ENCODE data around the gene PIGS. TPM values are rescaled to one million over a fixed set of nuclear protein-coding genes. Genes with fewer than 3 reads are reported as not detected.

The PIGS gene
- total RNA-seq, 1 experiment from 2014 or later: 64.2 TPM

DNA sequence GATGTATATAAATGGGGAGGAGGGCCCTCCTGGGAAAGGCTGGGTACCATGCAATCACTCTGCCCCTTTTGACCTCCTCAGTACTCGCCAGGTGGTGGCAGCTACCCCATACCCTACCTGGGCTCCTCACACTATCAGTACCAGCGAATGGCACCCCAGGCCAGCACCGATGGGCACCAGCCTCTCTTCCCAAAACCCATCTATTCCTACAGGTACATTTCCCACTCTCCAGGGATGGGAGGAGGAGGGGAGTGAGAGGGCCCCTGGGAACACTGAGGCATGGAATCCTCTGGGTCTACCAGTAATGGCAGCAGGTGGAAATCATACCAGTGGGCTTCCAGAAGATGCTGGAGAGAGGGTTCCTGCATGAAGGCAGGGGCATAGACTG is 42.3 kb downstream of the PIGS start:
- TF ChIP-seq, protein P1, sequence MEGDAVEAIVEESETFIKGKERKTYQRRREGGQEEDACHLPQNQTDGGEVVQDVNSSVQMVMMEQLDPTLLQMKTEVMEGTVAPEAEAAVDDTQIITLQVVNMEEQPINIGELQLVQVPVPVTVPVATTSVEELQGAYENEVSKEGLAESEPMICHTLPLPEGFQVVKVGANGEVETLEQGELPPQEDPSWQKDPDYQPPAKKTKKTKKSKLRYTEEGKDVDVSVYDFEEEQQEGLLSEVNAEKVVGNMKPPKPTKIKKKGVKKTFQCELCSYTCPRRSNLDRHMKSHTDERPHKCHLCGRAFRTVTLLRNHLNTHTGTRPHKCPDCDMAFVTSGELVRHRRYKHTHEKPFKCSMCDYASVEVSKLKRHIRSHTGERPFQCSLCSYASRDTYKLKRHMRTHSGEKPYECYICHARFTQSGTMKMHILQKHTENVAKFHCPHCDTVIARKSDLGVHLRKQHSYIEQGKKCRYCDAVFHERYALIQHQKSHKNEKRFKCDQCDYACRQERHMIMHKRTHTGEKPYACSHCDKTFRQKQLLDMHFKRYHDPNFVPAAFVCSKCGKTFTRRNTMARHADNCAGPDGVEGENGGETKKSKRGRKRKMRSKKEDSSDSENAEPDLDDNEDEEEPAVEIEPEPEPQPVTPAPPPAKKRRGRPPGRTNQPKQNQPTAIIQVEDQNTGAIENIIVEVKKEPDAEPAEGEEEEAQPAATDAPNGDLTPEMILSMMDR (conservative IDR thresholded peaks at IDR 0.05): no peak
- no peak for TF ChIP-seq EZH2 (IDR thresholded peaks at IDR 0.05; ENCODE audit: low read depth)
- POLR2A ChIA-PET (ENCODE audit: unreplicated experiment): no interaction called here
- no peak overlapping the region for H3K4me2 ChIP-seq
- no peak overlapping the region for H3K4me3 ChIP-seq
- no peaks in the 10 kb centered on the region for H4K20me1 ChIP-seq (ENCODE audit: insufficient read depth)
- peaks cover 5% of the 10 kb centered on the region; the same call in 1 of the 2 replicates for H3F3A ChIP-seq (ENCODE audit: insufficient read depth, low read depth)
- H3K9me3 ChIP-seq (ENCODE audit: insufficient read depth, low read depth): no peaks in the 10 kb centered on the region
- intact Hi-C loops (cut with micrococcal nuclease; ENCODE audit: unreplicated experiment): no loop called here
- H2AFZ ChIP-seq: no peak overlapping the region
- CTCF ChIA-PET: no interaction called here
- peaks cover 4% of the 10 kb centered on the region; the same call in 1 of the 2 replicates for H3K27me3 ChIP-seq (ENCODE audit: insufficient read depth, low read depth)
- H3K27ac ChIP-seq: no peak overlapping the region
- no peaks in the 10 kb centered on the region for H3K79me2 ChIP-seq (ENCODE audit: low read depth)
- DNase-seq: no peak
- no peaks in the 10 kb centered on the region for H3K36me3 ChIP-seq (ENCODE audit: low read depth)
- no peaks in the 10 kb centered on the region for H3K9me2 ChIP-seq (ENCODE audit: insufficient read depth)
- no TSS peak for BruUV-seq (replicated peaks)
- H3K4me1 ChIP-seq (replicated peaks; ENCODE audit: insufficient read depth): peaks cover 38% of the 10 kb centered on the region

DNA sequence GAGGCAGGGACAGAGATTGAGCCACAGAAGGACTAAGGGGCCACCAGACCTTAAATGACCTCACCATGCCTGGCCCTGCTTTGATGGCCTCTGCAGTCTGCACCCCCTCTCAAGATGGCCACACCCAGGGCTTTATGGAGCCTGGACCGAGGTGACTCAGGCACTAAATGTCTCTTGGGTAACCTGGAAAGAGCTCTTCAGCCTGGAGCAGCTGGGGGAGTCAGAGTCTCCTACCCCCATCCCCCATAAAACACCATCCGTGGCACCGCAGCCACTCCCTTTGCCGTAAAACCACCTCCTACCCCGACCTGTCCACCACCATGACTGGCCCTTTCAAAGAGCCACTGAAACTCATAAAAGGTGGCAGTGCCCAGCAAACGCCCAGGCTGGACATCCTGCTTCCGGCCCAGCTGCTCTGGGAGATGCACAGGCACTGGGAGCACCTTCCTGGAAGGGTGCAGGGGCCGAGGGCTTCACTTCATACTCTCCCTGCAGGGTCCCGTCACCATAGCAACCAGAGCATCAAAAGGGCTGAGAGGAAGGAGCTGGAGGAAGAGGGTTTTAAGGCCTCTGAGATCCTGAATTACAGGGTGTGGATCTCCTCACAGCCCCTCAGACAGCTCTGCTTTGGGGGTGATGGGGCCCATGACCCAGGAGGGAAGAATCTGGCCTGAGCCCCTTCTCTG is 42.9 kb downstream of the PIGS start:
- Histone ChIP-seq H3K9me2 (ENCODE audit: insufficient read depth) (no peaks in the 10 kb centered on the region), H3K4me3 (no peak overlapping the region), H3K4me2 (peak overlapping the region; percentile 34; the same call in 1 of the 2 replicates), H2AFZ (no peak overlapping the region), H4K20me1 (ENCODE audit: insufficient read depth) (no peaks in the 10 kb centered on the region), H3K36me3 (ENCODE audit: low read depth) (no peaks in the 10 kb centered on the region), H3K27ac (no peak overlapping the region), H3K27me3 (ENCODE audit: insufficient read depth, low read depth) (peaks cover 4% of the 10 kb centered on the region; the same call in 1 of the 2 replicates), H3K9me3 (ENCODE audit: insufficient read depth, low read depth) (no peaks in the 10 kb centered on the region), H3K79me2 (ENCODE audit: low read depth) (no peaks in the 10 kb centered on the region), H3K4me1 (replicated peaks; ENCODE audit: insufficient read depth) (peaks cover 38% of the 10 kb centered on the region), H3F3A (ENCODE audit: insufficient read depth, low read depth) (peaks cover 5% of the 10 kb centered on the region; the same call in 1 of the 2 replicates)
- ChIA-PET CTCF (no interaction called here), POLR2A (ENCODE audit: unreplicated experiment) (no interaction called here)
- DNase-seq: peak; percentile 27 to 62
- TF ChIP-seq EZH2 (IDR thresholded peaks at IDR 0.05; ENCODE audit: low read depth): no peak
- TF ChIP-seq, protein P1 (conservative IDR thresholded peaks at IDR 0.05): no peak
- intact Hi-C loops (cut with micrococcal nuclease; ENCODE audit: unreplicated experiment): no loop called here
- no TSS peak for BruUV-seq (replicated peaks)

DNA sequence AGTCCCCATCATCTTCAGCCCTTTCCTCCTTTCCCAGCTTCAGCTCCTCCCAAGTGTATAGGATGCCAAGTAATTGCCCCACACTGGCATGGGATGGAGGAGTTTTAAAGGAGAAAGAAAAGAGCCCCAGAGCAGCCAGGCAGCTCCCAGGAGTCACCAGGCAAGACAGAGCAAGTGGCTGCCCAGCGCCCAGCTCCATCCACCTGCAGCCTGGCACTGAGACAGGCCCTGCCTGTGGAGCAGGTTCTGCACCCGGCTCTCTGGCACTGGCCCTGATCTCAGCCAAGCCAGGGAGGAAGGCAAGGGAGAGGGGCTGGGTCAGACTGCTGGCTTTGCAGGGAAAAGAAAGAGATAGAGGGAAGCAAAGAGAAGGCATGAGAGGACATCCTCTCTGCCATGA is 43.5 kb downstream of the PIGS start:
- no peaks in the 10 kb centered on the region for H3K79me2 ChIP-seq (ENCODE audit: low read depth)
- peaks cover 5% of the 10 kb centered on the region; the same call in 1 of the 2 replicates for H3F3A ChIP-seq (ENCODE audit: insufficient read depth, low read depth)
- BruUV-seq (replicated peaks): no TSS peak
- H3K4me1 ChIP-seq (replicated peaks; ENCODE audit: insufficient read depth): peaks cover 36% of the 10 kb centered on the region
- no peak for TF ChIP-seq EZH2 (IDR thresholded peaks at IDR 0.05; ENCODE audit: low read depth)
- TF ChIP-seq, protein P1 (conservative IDR thresholded peaks at IDR 0.05): no peak
- DNase-seq: peak; percentile 58 to 77
- no peaks in the 10 kb centered on the region for H3K9me2 ChIP-seq (ENCODE audit: insufficient read depth)
- POLR2A ChIA-PET (ENCODE audit: unreplicated experiment): interaction anchor here (0.7 kb wide), 1 partner anchor 53 kb away, joined by 4 read pairs; no protein-coding TSS in a partner anchor
- CTCF ChIA-PET: interaction anchor here (0.6 kb wide), 1 partner anchor 30 kb away, joined by 9 read pairs; no protein-coding TSS in a partner anchor
- peaks cover 4% of the 10 kb centered on the region; the same call in 1 of the 2 replicates for H3K27me3 ChIP-seq (ENCODE audit: insufficient read depth, low read depth)
- no peak overlapping the region for H2AFZ ChIP-seq
- H4K20me1 ChIP-seq (ENCODE audit: insufficient read depth): no peaks in the 10 kb centered on the region
- H3K4me2 ChIP-seq: peak overlapping the region; percentile 34; the same call in 1 of the 2 replicates
- H3K27ac ChIP-seq: no peak overlapping the region
- intact Hi-C loops (cut with micrococcal nuclease; ENCODE audit: unreplicated experiment): no loop called here
- no peak overlapping the region for H3K4me3 ChIP-seq
- H3K36me3 ChIP-seq (ENCODE audit: low read depth): no peaks in the 10 kb centered on the region
- no peaks in the 10 kb centered on the region for H3K9me3 ChIP-seq (ENCODE audit: insufficient read depth, low read depth)

Data from PC-9 (cell line).